ENCODE measurements around the gene TRAK1. TPM values are rescaled to one million over a fixed set of nuclear protein-coding genes. Genes with fewer than 3 reads are reported as not detected.

Gene TRAK1
- total and polyA plus RNA-seq, 2 of the 4 experiments (the other 2 are of a cell fraction) = 25.6 to 28.1 TPM

DNA sequence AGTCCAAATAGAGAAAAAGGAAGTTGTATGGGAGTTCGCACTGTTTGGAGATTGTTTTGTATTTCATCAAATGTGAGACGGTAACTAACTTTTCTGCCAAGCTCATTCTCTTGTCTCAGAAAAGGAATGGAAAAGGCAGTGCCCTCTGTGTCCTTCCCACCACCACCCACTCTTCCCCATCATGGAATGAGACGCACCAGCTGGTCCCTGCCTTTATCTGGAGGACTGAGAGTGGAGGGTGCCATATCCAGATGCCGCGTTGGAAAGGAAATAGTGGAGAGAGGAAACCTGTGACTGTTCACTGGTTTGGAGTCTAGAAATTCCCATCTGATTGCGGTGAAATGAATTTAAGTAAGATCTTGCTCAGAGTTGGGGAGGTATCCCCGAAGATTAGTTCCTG is 178.5 kb downstream of the TRAK1 start:
- Histone ChIP-seq H3K27ac (ENCODE audit: insufficient read depth, low read length) (no peak overlapping the region), H4K8ac (ENCODE audit: low read depth in 2 of 2, low read length in 2 of 2) (no peak overlapping the region), H3K4ac (ENCODE audit: low read depth, low read length) (no peak overlapping the region), H2AK5ac (ENCODE audit: low read depth, low read length) (no peak overlapping the region), H2BK5ac (ENCODE audit: low read depth, low read length, poor library complexity, severe bottlenecking) (no peak overlapping the region), H3K4me2 (ENCODE audit: low read depth, low read length) (no peak overlapping the region), H3K9me1 (ENCODE audit: insufficient read depth, low read length) (no peaks in the 10 kb centered on the region), H3K4me3 (ENCODE audit: insufficient read depth, low read depth, low read length) (no peak overlapping the region), H3K36me3 (ENCODE audit: control insufficient read depth, insufficient read depth, low read length) (no peaks in the 10 kb centered on the region), H3K23ac (ENCODE audit: low read depth, low read length) (no peak overlapping the region), H4K91ac (ENCODE audit: insufficient read depth, low read depth, low read length) (no peak overlapping the region), H3K4me1 (ENCODE audit: control insufficient read depth, insufficient read depth, low read length) (no peaks in the 10 kb centered on the region; the same call in 1 of the 2 replicates), H4K5ac (ENCODE audit: low read depth, low read length) (no peak overlapping the region), H3K14ac (replicated peaks; ENCODE audit: low read depth, low read length) (no peak overlapping the region), H3K56ac (ENCODE audit: extremely low read depth, insufficient read depth, low read length) (no peak overlapping the region), H3K9me3 (ENCODE audit: control insufficient read depth, insufficient read depth, low read length) (peaks cover 7% of the 10 kb centered on the region; the same call in 1 of the 2 replicates), H2AK9ac (replicated peaks; ENCODE audit: low read depth, low read length, poor library complexity) (no peak overlapping the region), H3K27me3 (ENCODE audit: control insufficient read depth, insufficient read depth, low read length) (peaks cover 33% of the 10 kb centered on the region), H2AFZ (replicated peaks; ENCODE audit: low read length, poor library complexity) (no peak overlapping the region), H2BK20ac (ENCODE audit: low read depth, low read length) (no peak overlapping the region), H3K79me1 (ENCODE audit: low read depth in 1 of 2, low read length in 2 of 2) (no peaks in the 10 kb centered on the region), H2BK15ac (ENCODE audit: low read depth, low read length) (no peak overlapping the region), H4K20me1 (ENCODE audit: insufficient read depth, low read length) (no peaks in the 10 kb centered on the region), H2BK120ac (ENCODE audit: low read depth, low read length) (no peak overlapping the region), H3K18ac (ENCODE audit: low read depth, low read length) (no peak overlapping the region), H3K9ac (ENCODE audit: low read depth, low read length) (no peak overlapping the region)
- WGBS, 2 experiments (ENCODE audit: extremely low coverage in 2 of 2, insufficient read length in 1 of 2) = no CpG with 5 or more reads among the region's 7 CpGs
- in situ Hi-C loops (cut with MboI; ENCODE audit: low sequenced_read_pairs) = no loop called here
- no peak for TF ChIP-seq RFX5 (IDR thresholded peaks at IDR 0.05; ENCODE audit: low read depth, low read length)
- TF ChIP-seq CEBPB (IDR thresholded peaks at IDR 0.05; ENCODE audit: low read depth, low read length) = no peak
- TF ChIP-seq RAD21 (IDR thresholded peaks at IDR 0.05; ENCODE audit: low read length) = no peak
- no peak for TF ChIP-seq SMC3 (IDR thresholded peaks at IDR 0.05; ENCODE audit: low read depth, low read length)
- TF ChIP-seq POLR2A (IDR thresholded peaks at IDR 0.05; ENCODE audit: low read depth, low read length) = no peak
- no peak for TF ChIP-seq NFE2L2 (IDR thresholded peaks at IDR 0.05; ENCODE audit: low read depth, low read length)
- TF ChIP-seq MXI1 (IDR thresholded peaks at IDR 0.05; ENCODE audit: borderline replicate concordance, low read depth, low read length) = no peak
- no peak for TF ChIP-seq MAZ (IDR thresholded peaks at IDR 0.05; ENCODE audit: borderline replicate concordance, low read depth, low read length)
- no peak for TF ChIP-seq CHD1 (IDR thresholded peaks at IDR 0.05; ENCODE audit: low read depth, low read length)
- TF ChIP-seq, protein P1, sequence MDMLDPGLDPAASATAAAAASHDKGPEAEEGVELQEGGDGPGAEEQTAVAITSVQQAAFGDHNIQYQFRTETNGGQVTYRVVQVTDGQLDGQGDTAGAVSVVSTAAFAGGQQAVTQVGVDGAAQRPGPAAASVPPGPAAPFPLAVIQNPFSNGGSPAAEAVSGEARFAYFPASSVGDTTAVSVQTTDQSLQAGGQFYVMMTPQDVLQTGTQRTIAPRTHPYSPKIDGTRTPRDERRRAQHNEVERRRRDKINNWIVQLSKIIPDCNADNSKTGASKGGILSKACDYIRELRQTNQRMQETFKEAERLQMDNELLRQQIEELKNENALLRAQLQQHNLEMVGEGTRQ (IDR thresholded peaks at IDR 0.05; ENCODE audit: low read depth, low read length) = no peak
- TF ChIP-seq MAFK (IDR thresholded peaks at IDR 0.05; ENCODE audit: low read depth, low read length) = no peak
- TF ChIP-seq CTCF (conservative IDR thresholded peaks at IDR 0.05; ENCODE audit: low read depth, low read length) = no peak
- TF ChIP-seq ELK1 (IDR thresholded peaks at IDR 0.05; ENCODE audit: borderline replicate concordance, low read depth, low read length) = no peak
- no peak for TF ChIP-seq FOS (IDR thresholded peaks at IDR 0.05; ENCODE audit: low read depth, low read length)
- no peak for TF ChIP-seq BHLHE40 (IDR thresholded peaks at IDR 0.05; ENCODE audit: low read depth, low read length)
- dilution Hi-C loops (cut with HindIII; ENCODE audit: low sequenced_read_pairs, unreplicated experiment) = no loop called here
- DNase-seq (no peak), ATAC-seq (ENCODE audit: low read depth) (no peak)
- ChIA-PET CTCF (no interaction called here), POLR2A (ENCODE audit: unreplicated experiment) (no interaction called here)
- no TSS peak for BruUV-seq (replicated peaks)
- intact Hi-C loops (cut with micrococcal nuclease) = no loop called here
